Hindlimb muscle (tissue), 1 donor: ENCODE data around the gene TCIRG1. TPM values are rescaled to one million over a fixed set of nuclear protein-coding genes. Genes with fewer than 3 reads are reported as not detected.

Source experiments
- DNase-seq: peaks from one replicate; pipeline ENCODE4 v3.0.0-alpha.2; 2013
- polyA plus RNA-seq: library from polyadenylated mRNA; unstranded; fragments of 120-200 nt; gene quantifications from one replicate; pipeline ENCODE4 v1.2.1, GENCODE V29; 2013; ENCODE audit not compliant: insufficient read length

TCIRG1 gene
- polyA plus RNA-seq, 1 donor, result 27.8 TPM

- no peak for DNase-seq
Observed at GRCh38 chr11:68004551-68005335, 34.1 kb upstream of the TCIRG1 start.

GRCh38 chr11:68006606-68007166 is 32.1 kb upstream of the TCIRG1 start:
- no peak for DNase-seq

- DNase-seq, result no peak
Observed at GRCh38 chr11:68007498-68008380, 31.1 kb upstream of the TCIRG1 start.

- DNase-seq, result no peak
Observed at GRCh38 chr11:68008381-68009337, 30.2 kb upstream of the TCIRG1 start.

- DNase-seq, result no peak
Observed at GRCh38 chr11:68009391-68010089, 29.3 kb upstream of the TCIRG1 start.

- no peak for DNase-seq
Observed at GRCh38 chr11:68010090-68011041, 28.5 kb upstream of the TCIRG1 start, which contains the start of gene ALDH3B1. Gene ALDH3B1 (plus strand): TSS chr11:68010327. CDS start chr11:68015298, 4,971 bp downstream.

GRCh38 chr11:68011051-68011943 is 27.5 kb upstream of the TCIRG1 start:
- no peak for DNase-seq

- no peak for DNase-seq
Observed at GRCh38 chr11:68012044-68012842, 26.6 kb upstream of the TCIRG1 start.

GRCh38 chr11:68012843-68013610 is 25.8 kb upstream of the TCIRG1 start:
- DNase-seq, result no peak

- no peak for DNase-seq
Observed at GRCh38 chr11:68013611-68014156, 25.1 kb upstream of the TCIRG1 start.

GRCh38 chr11:68014157-68014946 is 24.5 kb upstream of the TCIRG1 start:
- no peak for DNase-seq

- no peak for DNase-seq
Observed at GRCh38 chr11:68014947-68015447, 23.8 kb upstream of the TCIRG1 start.

GRCh38 chr11:68015467-68015866 is 23.4 kb upstream of the TCIRG1 start:
- DNase-seq, result no peak

- DNase-seq, result no peak
Observed at GRCh38 chr11:68016161-68016903, 22.5 kb upstream of the TCIRG1 start.
